ENCODE measurements around the gene MAMDC2.

MAMDC2 gene

GRCh38 chr9:70131296-70131695 is 87.6 kb downstream of the MAMDC2 start:
- in situ Hi-C loops (cut with MboI; ENCODE audit: low sequenced_read_pairs) = no loop called here

GRCh38 chr9:70133253-70134208 is 89.9 kb downstream of the MAMDC2 start:
- in situ Hi-C loops (cut with MboI; ENCODE audit: low sequenced_read_pairs) = no loop called here

- in situ Hi-C loops (cut with MboI; ENCODE audit: low sequenced_read_pairs) = no loop called here
Measured at GRCh38 chr9:70134360-70134759, 90.7 kb downstream of the MAMDC2 start.

- in situ Hi-C loops (cut with MboI; ENCODE audit: low sequenced_read_pairs) = no loop called here
Measured at GRCh38 chr9:70135176-70135575, 91.5 kb downstream of the MAMDC2 start.

GRCh38 chr9:70136632-70137031 is 93.0 kb downstream of the MAMDC2 start:
- in situ Hi-C loops (cut with MboI; ENCODE audit: low sequenced_read_pairs) = no loop called here

- in situ Hi-C loops (cut with MboI; ENCODE audit: low sequenced_read_pairs) = no loop called here
Measured at GRCh38 chr9:70137577-70137976, 93.9 kb downstream of the MAMDC2 start.

- in situ Hi-C loops (cut with MboI; ENCODE audit: low sequenced_read_pairs) = no loop called here
Measured at GRCh38 chr9:70142101-70142500, 98.5 kb downstream of the MAMDC2 start.

GRCh38 chr9:70143394-70144130 is 99.9 kb downstream of the MAMDC2 start:
- in situ Hi-C loops (cut with MboI; ENCODE audit: low sequenced_read_pairs) = no loop called here

GRCh38 chr9:70144131-70144503 is 100.5 kb downstream of the MAMDC2 start:
- in situ Hi-C loops (cut with MboI; ENCODE audit: low sequenced_read_pairs) = no loop called here

GRCh38 chr9:70145981-70146380 is 102.3 kb downstream of the MAMDC2 start:
- in situ Hi-C loops (cut with MboI; ENCODE audit: low sequenced_read_pairs) = no loop called here

GRCh38 chr9:70147196-70147595 is 103.5 kb downstream of the MAMDC2 start:
- in situ Hi-C loops (cut with MboI; ENCODE audit: low sequenced_read_pairs) = no loop called here

- in situ Hi-C loops (cut with MboI; ENCODE audit: low sequenced_read_pairs) = no loop called here
Measured at GRCh38 chr9:70147651-70148050, 104.0 kb downstream of the MAMDC2 start.

GRCh38 chr9:70152350-70152749 is 108.7 kb downstream of the MAMDC2 start:
- in situ Hi-C loops (cut with MboI; ENCODE audit: low sequenced_read_pairs) = no loop called here

GRCh38 chr9:70156729-70157128 is 113.1 kb downstream of the MAMDC2 start:
- in situ Hi-C loops (cut with MboI; ENCODE audit: low sequenced_read_pairs) = no loop called here

GRCh38 chr9:70159630-70160029 is 116.0 kb downstream of the MAMDC2 start:
- in situ Hi-C loops (cut with MboI; ENCODE audit: low sequenced_read_pairs) = no loop called here

GRCh38 chr9:70160686-70161600 is 117.3 kb downstream of the MAMDC2 start:
- in situ Hi-C loops (cut with MboI; ENCODE audit: low sequenced_read_pairs) = no loop called here

GRCh38 chr9:70165006-70165602 is 121.5 kb downstream of the MAMDC2 start:
- in situ Hi-C loops (cut with MboI; ENCODE audit: low sequenced_read_pairs) = no loop called here

- in situ Hi-C loops (cut with MboI; ENCODE audit: low sequenced_read_pairs) = no loop called here
Measured at GRCh38 chr9:70168521-70168920, 124.9 kb downstream of the MAMDC2 start.

- in situ Hi-C loops (cut with MboI; ENCODE audit: low sequenced_read_pairs) = no loop called here
Measured at GRCh38 chr9:70169222-70169621, 125.6 kb downstream of the MAMDC2 start.

GRCh38 chr9:70170151-70170790 is 126.6 kb downstream of the MAMDC2 start:
- in situ Hi-C loops (cut with MboI; ENCODE audit: low sequenced_read_pairs) = no loop called here

All from HL-60/S4 treated with retinoic acid at 250 ng/mL for 4 days and 3 days (cell line).